Measurements from ENCODE around the gene POU3F2. TPM values are rescaled to one million over a fixed set of nuclear protein-coding genes. Genes with fewer than 3 reads are reported as not detected.

POU3F2 gene
- total RNA-seq, 1 donor from 2014 or later, result not detected

GRCh38 chr6:98848539-98849242 lies 14.3 kb downstream of the POU3F2 start:
- H3K36me3 Mint-ChIP-seq (ENCODE audit: unreplicated experiment), result no peaks in the 10 kb centered on the region
- H3K4me3 Mint-ChIP-seq (ENCODE audit: unreplicated experiment), result no peak overlapping the region
- TF ChIP-seq CTCF (IDR thresholded peaks at IDR 0.05), result no peak
- DNase-seq (ENCODE audit: extremely low spot score, unreplicated experiment), result no peak
- H3K9me3 Mint-ChIP-seq (ENCODE audit: unreplicated experiment), result no peaks in the 10 kb centered on the region
- H3K27ac Mint-ChIP-seq (ENCODE audit: unreplicated experiment), result no peak overlapping the region
- peaks cover 12% of the 10 kb centered on the region for H3K4me1 Mint-ChIP-seq (ENCODE audit: unreplicated experiment)
- peaks cover 63% of the 10 kb centered on the region for H3K27me3 Mint-ChIP-seq (ENCODE audit: unreplicated experiment)

DNA sequence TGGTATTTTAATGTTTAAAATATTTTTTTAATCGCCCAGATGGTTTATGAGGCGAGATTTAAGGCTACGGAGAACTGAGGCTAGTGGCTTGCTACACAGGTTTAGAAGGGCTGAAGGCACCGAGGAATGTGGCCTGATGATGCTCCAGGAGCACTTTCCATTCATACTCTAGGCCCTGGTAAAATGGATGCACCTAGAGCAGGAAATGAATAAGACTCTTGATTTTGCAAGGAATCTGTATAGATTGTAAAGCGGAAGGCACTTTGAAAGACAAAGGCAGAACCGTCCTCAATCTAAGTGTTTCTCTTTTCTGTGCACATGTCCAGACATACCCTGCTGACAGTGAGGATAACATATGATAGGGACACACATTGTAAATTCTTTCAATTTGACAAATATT lies 30.1 kb downstream of the POU3F2 start:
- H3K36me3 Mint-ChIP-seq (ENCODE audit: unreplicated experiment), result peaks cover 5% of the 10 kb centered on the region
- no peak overlapping the region for H3K4me3 Mint-ChIP-seq (ENCODE audit: unreplicated experiment)
- DNase-seq (ENCODE audit: extremely low spot score, unreplicated experiment), result no peak
- no peak overlapping the region for H3K27ac Mint-ChIP-seq (ENCODE audit: unreplicated experiment)
- no peaks in the 10 kb centered on the region for H3K27me3 Mint-ChIP-seq (ENCODE audit: unreplicated experiment)
- peaks cover 4% of the 10 kb centered on the region for H3K9me3 Mint-ChIP-seq (ENCODE audit: unreplicated experiment)
- TF ChIP-seq CTCF (IDR thresholded peaks at IDR 0.05), result no peak
- no peaks in the 10 kb centered on the region for H3K4me1 Mint-ChIP-seq (ENCODE audit: unreplicated experiment)

- no peak overlapping the region for H3K27ac Mint-ChIP-seq (ENCODE audit: unreplicated experiment)
- DNase-seq (ENCODE audit: extremely low spot score, unreplicated experiment), result no peak
- peaks cover 3% of the 10 kb centered on the region for H3K4me1 Mint-ChIP-seq (ENCODE audit: unreplicated experiment)
- H3K9me3 Mint-ChIP-seq (ENCODE audit: unreplicated experiment), result peaks cover 4% of the 10 kb centered on the region
- peaks cover 15% of the 10 kb centered on the region for H3K36me3 Mint-ChIP-seq (ENCODE audit: unreplicated experiment)
- no peak for TF ChIP-seq CTCF (IDR thresholded peaks at IDR 0.05)
- no peak overlapping the region for H3K4me3 Mint-ChIP-seq (ENCODE audit: unreplicated experiment)
- H3K27me3 Mint-ChIP-seq (ENCODE audit: unreplicated experiment), result no peaks in the 10 kb centered on the region
Observed at GRCh38 chr6:98871057-98871456, 36.7 kb downstream of the POU3F2 start.

- H3K9me3 Mint-ChIP-seq (ENCODE audit: unreplicated experiment), result no peaks in the 10 kb centered on the region
Observed at GRCh38 chr6:98871821-98872220, 37.4 kb downstream of the POU3F2 start.

DNA sequence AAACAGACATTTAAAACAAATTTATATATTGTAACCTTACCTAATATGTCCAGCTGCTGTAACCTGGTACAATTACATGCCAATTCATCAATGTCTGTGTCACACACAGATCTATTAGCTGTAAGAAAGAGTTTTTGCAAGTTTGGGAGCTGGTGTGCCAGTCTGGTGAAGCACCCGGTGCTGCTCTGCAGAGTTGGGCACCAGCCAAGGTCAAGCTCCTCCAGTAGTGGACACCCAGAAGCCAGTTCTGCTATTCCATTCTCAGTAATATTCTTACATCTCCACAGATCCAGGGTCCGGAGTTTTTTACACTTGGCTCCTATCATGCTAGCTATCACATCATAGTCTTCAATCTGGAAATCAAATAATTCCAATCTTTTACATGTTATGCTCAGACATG lies 41.0 kb downstream of the POU3F2 start:
- Mint-ChIP-seq H3K4me1 (ENCODE audit: unreplicated experiment) (peaks cover 7% of the 10 kb centered on the region), H3K27me3 (ENCODE audit: unreplicated experiment) (no peaks in the 10 kb centered on the region), H3K36me3 (ENCODE audit: unreplicated experiment) (peaks cover 16% of the 10 kb centered on the region), H3K4me3 (ENCODE audit: unreplicated experiment) (no peak overlapping the region), H3K9me3 (ENCODE audit: unreplicated experiment) (no peaks in the 10 kb centered on the region), H3K27ac (ENCODE audit: unreplicated experiment) (no peak overlapping the region)
- no peak for DNase-seq (ENCODE audit: extremely low spot score, unreplicated experiment)
- no peak for TF ChIP-seq CTCF (IDR thresholded peaks at IDR 0.05)

More at GRCh38 chr6:98871821-98872220, 37.4 kb downstream of the POU3F2 start:
- Mint-ChIP-seq H3K27ac (ENCODE audit: unreplicated experiment) (no peak overlapping the region), H3K27me3 (ENCODE audit: unreplicated experiment) (no peaks in the 10 kb centered on the region), H3K4me3 (ENCODE audit: unreplicated experiment) (no peak overlapping the region), H3K36me3 (ENCODE audit: unreplicated experiment) (peaks cover 10% of the 10 kb centered on the region), H3K4me1 (ENCODE audit: unreplicated experiment) (peaks cover 3% of the 10 kb centered on the region)
- no peak for TF ChIP-seq CTCF (IDR thresholded peaks at IDR 0.05)
- DNase-seq (ENCODE audit: extremely low spot score, unreplicated experiment), result no peak
